Small intestine (tissue), 7 donors: ENCODE results near the gene HAUS8. TPM values are rescaled to one million over a fixed set of nuclear protein-coding genes. Genes with fewer than 3 reads are reported as not detected.

Source experiments
- DNase-seq, 2 donors: peaks; one replicate each; pipeline versions ENCODE4 v3.0.0 to v3.0.0-alpha.2; 2013
- FAIRE-seq: peaks from 2 replicates; lab custom pipeline; 2012; peaks lifted over from hg19 to GRCh38; lab: Jason Lieb, UNC
- H3K27ac ChIP-seq, 3 donors: one replicate each; pipeline ENCODE4 v1.5.1; 2013; ENCODE audit warnings: low read length in 2 of 3, mild to moderate bottlenecking in 2 of 3, control low read depth in 1 of 3, inconsistent platforms in 1 of 3, low read depth in 1 of 3, moderate library complexity in 1 of 3
- H3K27me3 ChIP-seq, 3 donors: one replicate each; pipeline ENCODE4 v1.6.1; 2013; ENCODE audit warnings: low read length in 3 of 3, inconsistent platforms in 1 of 3; ENCODE audit not compliant: control insufficient read depth in 3 of 3, insufficient read depth in 3 of 3
- H3K36me3 ChIP-seq, 3 donors: one replicate each; pipeline ENCODE4 v1.6.1; 2013; ENCODE audit warnings: low read length in 3 of 3, inconsistent platforms in 1 of 3, low read depth in 1 of 3, mild to moderate bottlenecking in 1 of 3, moderate library complexity in 1 of 3; ENCODE audit not compliant: control insufficient read depth in 3 of 3, insufficient read depth in 2 of 3
- H3K4me1 ChIP-seq, 3 donors: one replicate each; pipeline ENCODE4 v1.6.1; 2013; ENCODE audit warnings: low read length in 2 of 3, inconsistent platforms in 1 of 3, low read depth in 1 of 3, mild to moderate bottlenecking in 1 of 3, moderate library complexity in 1 of 3; ENCODE audit not compliant: control insufficient read depth in 3 of 3, insufficient read depth in 2 of 3
- H3K4me3 ChIP-seq, 3 donors: one replicate each; pipeline ENCODE4 v1.5.1; 2013; ENCODE audit warnings: low read length in 3 of 3, control low read depth in 1 of 3, inconsistent platforms in 1 of 3, low read depth in 1 of 3, mild to moderate bottlenecking in 1 of 3, moderate library complexity in 1 of 3
- H3K9me3 ChIP-seq, 2 donors: one replicate each; pipeline ENCODE4 v1.6.1; 2013; ENCODE audit warnings: low read depth in 1 of 2, low read length in 1 of 2; ENCODE audit not compliant: control insufficient read depth in 2 of 2, insufficient read depth in 1 of 2
- WGBS, 3 donors: extraction: QIAGEN DNeasy Blood & Tissue Kit; methylation state at CpG; one replicate each; pipeline ENCODE4 v1.1.7; 2013; 5-methylcytosine and 5-hydroxymethylcytosine counted together
- polyA plus RNA-seq, 4 donors: library from polyadenylated mRNA; stranded (reverse) in 3 of 4; unstranded in 1 of 4; fragments of 200-250 nt in 3 of 4; fragments of 120-200 nt in 1 of 4; gene quantifications; one replicate each; pipeline versions ENCODE4 v1.2.1 to v1.2.3, GENCODE V29; 2013
- donor health status: healthy with polysubstance abuse.
- donor health status: control.
- donor health status: control.
- donor health status: Bipolar disorder and iron deficiency.
- donor health status: healthy.

Gene HAUS8
- polyA plus RNA-seq, 4 donors, result 7.4 to 16.5 (median 13.2) TPM

- Histone ChIP-seq H3K4me1 (no peaks in the 10 kb centered on the region), H3K36me3 (peaks cover 0 to 65% (median 2%) of the 10 kb centered on the region in 3 donors), H3K27ac (peak overlapping the region in 2 of 3 donors; percentile 52 to 63), H3K27me3 (no peaks in the 10 kb centered on the region), H3K9me3 (peaks cover 0 to 11% of the 10 kb centered on the region in 2 donors), H3K4me3 (no peak overlapping the region)
- no peak for DNase-seq
- no peak for FAIRE-seq
- 88 to 95% (median 92%) methylated on average over 17 of the region's 17 CpGs for WGBS, 3 donors
Observed at GRCh38 chr19:17113127-17113785, 38.0 kb upstream of the HAUS8 start.

DNA sequence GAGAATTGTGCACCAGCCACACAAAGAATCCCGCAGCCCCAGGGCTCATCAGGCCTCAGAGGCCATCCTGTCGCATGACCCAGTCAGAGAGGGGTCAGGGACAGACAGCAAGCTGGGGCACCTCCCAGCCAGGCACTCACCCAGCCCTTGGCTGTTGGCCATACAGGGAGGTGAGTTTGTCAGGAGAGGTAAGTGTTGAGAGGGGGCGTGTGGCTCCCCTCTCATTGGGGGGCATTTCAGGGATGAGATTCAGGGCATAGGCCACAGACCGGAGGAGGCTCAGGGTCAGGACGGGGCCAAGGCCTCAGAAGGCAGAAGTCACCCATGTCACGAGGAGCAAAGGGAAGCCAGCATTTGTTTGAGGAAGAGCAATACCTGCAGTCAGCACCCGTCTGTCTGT lies 37.4 kb upstream of the HAUS8 start:
- DNase-seq, result no peak
- Histone ChIP-seq H3K4me1 (no peaks in the 10 kb centered on the region), H3K9me3 (peaks cover 0 to 11% of the 10 kb centered on the region in 2 donors), H3K27me3 (no peaks in the 10 kb centered on the region), H3K4me3 (no peak overlapping the region), H3K36me3 (peaks cover 0 to 70% (median 2%) of the 10 kb centered on the region in 3 donors), H3K27ac (peak overlapping the region in 1 of 3 donors; percentile 52)
- no peak for FAIRE-seq
- 87 to 94% (median 90%) methylated on average over 7 of the region's 7 CpGs for WGBS, 3 donors

GRCh38 chr19:17112271-17112670 lies 37.0 kb upstream of the HAUS8 start:
- no peak for DNase-seq
- peak overlapping the region in 1 of 3 donors; percentile 52 for H3K27ac ChIP-seq

DNA sequence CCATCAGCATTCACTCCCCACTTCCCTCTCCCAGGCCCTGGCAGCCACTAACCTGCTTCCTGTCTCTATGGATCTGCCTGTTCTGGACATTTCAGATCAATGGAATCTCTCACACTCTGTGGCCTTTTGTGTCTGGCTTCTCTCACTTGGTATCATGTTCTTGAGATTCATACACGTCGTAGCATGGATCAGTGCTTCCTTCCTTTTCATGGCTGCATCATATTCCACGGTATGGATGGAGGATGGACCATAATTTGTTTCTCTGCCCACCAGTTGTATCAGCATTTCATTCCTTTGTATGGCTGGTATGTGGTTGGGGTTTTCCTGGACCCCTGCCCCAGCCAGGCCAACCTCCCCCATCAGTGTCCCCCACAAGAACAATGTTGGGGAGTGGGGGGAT lies 36.5 kb upstream of the HAUS8 start:
- H3K9me3 ChIP-seq, result peaks cover 0 to 11% of the 10 kb centered on the region in 2 donors
- no peaks in the 10 kb centered on the region for H3K4me1 ChIP-seq
- no peak for FAIRE-seq
- H3K27me3 ChIP-seq, result no peaks in the 10 kb centered on the region
- no peak overlapping the region for H3K4me3 ChIP-seq
- peak overlapping the region in 1 of 3 donors; percentile 5 for H3K27ac ChIP-seq
- peaks cover 0 to 74% (median 2%) of the 10 kb centered on the region in 3 donors for H3K36me3 ChIP-seq
- 77 to 93% (median 83%) methylated on average over 3 of the region's 3 CpGs for WGBS, 3 donors
- DNase-seq, result no peak

More at GRCh38 chr19:17112271-17112670, 37.0 kb upstream of the HAUS8 start:
- no peak overlapping the region for H3K4me3 ChIP-seq
- H3K27me3 ChIP-seq, result no peaks in the 10 kb centered on the region
- H3K9me3 ChIP-seq, result peaks cover 0 to 11% of the 10 kb centered on the region in 2 donors
- no peaks in the 10 kb centered on the region for H3K4me1 ChIP-seq
- no peak for FAIRE-seq
- H3K36me3 ChIP-seq, result peaks cover 0 to 75% (median 2%) of the 10 kb centered on the region in 3 donors
- WGBS, 3 donors, result 84 to 89% (median 88%) methylated on average over 17 of the region's 17 CpGs

- H3K27ac ChIP-seq, result peak overlapping the region in 1 of 3 donors; percentile 77
- no peak for DNase-seq
- no peaks in the 10 kb centered on the region for H3K27me3 ChIP-seq
- H3K9me3 ChIP-seq, result peaks cover 0 to 4% of the 10 kb centered on the region in 2 donors
- WGBS, 3 donors, result 90 to 92% (median 92%) methylated on average over 10 of the region's 10 CpGs
- H3K4me1 ChIP-seq, result no peaks in the 10 kb centered on the region
- no peak for FAIRE-seq
- H3K4me3 ChIP-seq, result no peak overlapping the region
- peaks cover 0 to 74% (median 2%) of the 10 kb centered on the region in 3 donors for H3K36me3 ChIP-seq
Observed at GRCh38 chr19:17110599-17110966, 35.3 kb upstream of the HAUS8 start.

DNA sequence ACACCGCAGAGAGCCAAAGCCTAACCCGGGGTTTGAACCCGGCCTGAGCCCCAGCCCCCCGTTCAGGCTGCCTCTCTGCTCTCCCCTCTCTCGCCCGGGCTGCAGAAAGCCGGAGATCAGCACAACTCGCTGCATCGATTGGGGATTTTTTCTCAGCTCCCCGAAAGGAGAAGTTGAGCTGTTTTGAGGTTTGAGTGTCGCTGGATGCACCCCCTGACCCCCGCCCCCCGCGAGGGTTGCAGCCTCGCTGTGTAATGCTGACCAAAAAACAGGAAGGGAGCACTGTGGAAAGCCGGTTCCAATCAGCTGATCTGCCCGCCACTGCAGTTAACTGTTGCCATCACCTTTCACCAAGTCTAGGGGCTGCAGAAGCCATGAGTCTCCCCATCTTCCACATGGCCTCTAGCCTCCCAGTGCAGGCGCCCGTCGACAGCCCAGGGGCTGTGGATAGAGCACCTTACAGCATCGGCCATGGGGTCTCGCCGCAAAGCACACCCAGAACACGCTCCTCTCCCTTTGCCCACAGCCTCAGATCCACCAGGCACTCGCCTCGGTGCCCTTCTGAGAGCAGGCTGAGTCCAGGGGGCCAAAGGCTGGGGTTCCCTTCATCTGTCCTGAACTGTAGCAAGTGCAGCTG lies 34.8 kb upstream of the HAUS8 start:
- Histone ChIP-seq H3K4me1 (no peaks in the 10 kb centered on the region), H3K27ac (peak overlapping the region in 1 of 3 donors; percentile 77)

GRCh38 chr19:17109300-17109699 lies 34.0 kb upstream of the HAUS8 start:
- Histone ChIP-seq H3K9me3 (no peaks in the 10 kb centered on the region), H3K4me1 (no peaks in the 10 kb centered on the region), H3K4me3 (no peak overlapping the region), H3K27ac (peak overlapping the region in 2 of 3 donors; percentile 34 to 52), H3K36me3 (peaks cover 0 to 76% (median 2%) of the 10 kb centered on the region in 3 donors), H3K27me3 (no peaks in the 10 kb centered on the region)
- DNase-seq (no peak), FAIRE-seq (no peak)
- WGBS, 3 donors, result 87 to 90% (median 88%) methylated on average over 9 of the region's 9 CpGs

More for the DNA sequence above, 34.8 kb upstream of the HAUS8 start:
- Histone ChIP-seq H3K27me3 (no peaks in the 10 kb centered on the region), H3K36me3 (peaks cover 0 to 78% (median 2%) of the 10 kb centered on the region in 3 donors), H3K9me3 (peaks cover 0 to 3% of the 10 kb centered on the region in 2 donors), H3K4me3 (no peak overlapping the region)
- DNase-seq, result no peak
- FAIRE-seq, result no peak
- WGBS, 3 donors, result 69 to 92% (median 75%) methylated on average over 23 to 26 of the region's 26 CpGs

DNA sequence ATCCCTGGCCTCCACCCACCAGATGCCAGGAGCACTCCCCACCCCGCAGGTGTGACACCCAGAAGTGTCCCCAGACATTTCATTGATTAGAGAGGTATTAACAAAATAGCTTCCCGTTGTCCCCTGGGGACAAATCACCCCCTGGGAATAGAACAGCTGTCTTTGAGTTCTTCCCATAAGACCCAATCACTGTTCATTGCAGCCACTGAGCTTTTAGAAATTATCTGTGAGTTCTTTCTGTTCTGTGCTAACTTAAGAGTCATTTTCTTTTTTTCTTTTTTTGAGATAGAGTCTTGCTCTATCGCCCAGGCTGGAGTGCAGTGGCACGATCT lies 33.2 kb upstream of the HAUS8 start:
- DNase-seq (no peak), FAIRE-seq (no peak)
- no peaks in the 10 kb centered on the region for H3K4me1 ChIP-seq
- H3K27ac ChIP-seq, result peak overlapping the region in 1 of 3 donors; percentile 86
- H3K9me3 ChIP-seq, result peaks cover 0 to under 1% of the 10 kb centered on the region in 2 donors
- H3K27me3 ChIP-seq, result no peaks in the 10 kb centered on the region
- peaks cover 0 to 78% (median 5%) of the 10 kb centered on the region in 3 donors for H3K36me3 ChIP-seq
- 72 to 86% (median 83%) methylated on average over 4 of the region's 4 CpGs for WGBS, 3 donors
- H3K4me3 ChIP-seq, result no peak overlapping the region
